Activated effector memory CD4-positive, alpha-beta T cell treated with anti-CD3 and anti-CD28 coated beads, Interleukin-2, amount 50 U/mL, for 16 hours (primary cell): Measurements from ENCODE around the gene CCDC149.

ENCODE experiments used
- DNase-seq: peaks from one replicate; pipeline ENCODE4 v3.0.0-alpha.2; 2020

The CCDC149 gene

GRCh38 chr4:24799196-24799543 is 113.7 kb downstream of the CCDC149 start:
- no peak for DNase-seq

- DNase-seq: no peak
Observed at GRCh38 chr4:24798036-24798610, 114.7 kb downstream of the CCDC149 start.

GRCh38 chr4:24796620-24797019 is 116.2 kb downstream of the CCDC149 start:
- DNase-seq: no peak

- no peak for DNase-seq
Observed at GRCh38 chr4:24795666-24796381, 117.0 kb downstream of the CCDC149 start.

- DNase-seq: no peak
Observed at GRCh38 chr4:24794916-24795665, 117.8 kb downstream of the CCDC149 start, which contains the start of gene SOD3. Gene SOD3, plus strand, starts transcription at chr4:24795573. Its CDS starts 3,949 bp downstream, at chr4:24799522.

GRCh38 chr4:24794480-24794879 is 118.4 kb downstream of the CCDC149 start:
- no peak for DNase-seq

GRCh38 chr4:24794051-24794450 is 118.8 kb downstream of the CCDC149 start:
- DNase-seq: no peak

GRCh38 chr4:24793219-24794005 is 119.4 kb downstream of the CCDC149 start:
- no peak for DNase-seq

- no peak for DNase-seq
Observed at GRCh38 chr4:24792552-24792951, 120.3 kb downstream of the CCDC149 start.

- DNase-seq: no peak
Observed at GRCh38 chr4:24791043-24791442, 121.8 kb downstream of the CCDC149 start.

GRCh38 chr4:24783506-24783905 is 129.3 kb downstream of the CCDC149 start:
- DNase-seq: no peak

- no peak for DNase-seq
Observed at GRCh38 chr4:24781999-24782745, 130.7 kb downstream of the CCDC149 start.

GRCh38 chr4:24780936-24781495 is 131.8 kb downstream of the CCDC149 start:
- DNase-seq: no peak

- DNase-seq: no peak
Observed at GRCh38 chr4:24778464-24779225, 134.2 kb downstream of the CCDC149 start.

GRCh38 chr4:24777536-24778463 is 135.0 kb downstream of the CCDC149 start:
- DNase-seq: no peak

- DNase-seq: no peak
Observed at GRCh38 chr4:24775750-24776149, 137.1 kb downstream of the CCDC149 start.

GRCh38 chr4:24775032-24775605 is 137.7 kb downstream of the CCDC149 start:
- no peak for DNase-seq

- no peak for DNase-seq
Observed at GRCh38 chr4:24774452-24774851, 138.4 kb downstream of the CCDC149 start.

- no peak for DNase-seq
Observed at GRCh38 chr4:24772952-24773351, 139.9 kb downstream of the CCDC149 start.
